Measurements from ENCODE around the gene TYK2.

GRCh38 chr19:10335352-10335985, 44.9 kb downstream of the TYK2 start:
- TF ChIP-seq POLR2A (IDR thresholded peaks at IDR 0.05) (no peak), POLR2AphosphoS5 (IDR thresholded peaks at IDR 0.05) (no peak)

Data from transverse colon (tissue), 3 donors.